ENCODE data around the gene RBFOX2. TPM values are rescaled to one million over a fixed set of nuclear protein-coding genes. Genes with fewer than 3 reads are reported as not detected.

Gene RBFOX2
- polyA plus RNA-seq, 1 of the 3 experiments (the other 2 are of a cell fraction), result 115 TPM

GRCh38 chr22:36016684-36017083, 11.9 kb downstream of the RBFOX2 start:
- Histone ChIP-seq H3K36me3 (replicated peaks in 1 of 2; ENCODE audit: control insufficient read depth in 1 of 2, insufficient read depth in 2 of 2, low read length in 1 of 2) (no peaks in the 10 kb centered on the region), H3K27me3 (ENCODE audit: insufficient read depth) (no peaks in the 10 kb centered on the region), H3K27ac (ENCODE audit: low read depth in 2 of 2, low read length in 1 of 2) (peak overlapping the region; percentile 70 to 95), H3K79me2 (ENCODE audit: insufficient read depth) (peaks cover 100% of the 10 kb centered on the region), H4K20me1 (ENCODE audit: insufficient read depth) (peaks cover 66% of the 10 kb centered on the region), H3F3A (replicated peaks; ENCODE audit: insufficient read depth) (peaks cover 16% of the 10 kb centered on the region), H3K9ac (no peak overlapping the region), H3K9me2 (no peaks in the 10 kb centered on the region), H3K4me2 (peak overlapping the region; percentile 59), H3K4me1 (ENCODE audit: control insufficient read depth in 1 of 2, insufficient read depth in 2 of 2, low read depth in 1 of 2, low read length in 1 of 2) (peaks cover 47 to 54% of the 10 kb centered on the region in 2 experiments), H3K4me3 (ENCODE audit: low read depth in 2 of 2, low read length in 1 of 2) (no peak overlapping the region), H2AFZ (ENCODE audit: low read depth) (no peak overlapping the region), H3K9me3 (no peaks in the 10 kb centered on the region)
- no peak for DNase-seq
- ChIA-PET POLR2A (interaction anchor here (0.6 to 1.7 kb wide), 5 partner anchors 11 to 49 kb away, joined by 4 to 11 read pairs (median 5); partner anchors contain the start of gene RBFOX2), CTCF (interaction anchor here (0.9 to 10.3 kb wide), 4 partner anchors 50 to 108 kb away, joined by 3 to 110 read pairs (median 26); no protein-coding TSS in a partner anchor)
- TF ChIP-seq USF1 (IDR thresholded peaks at IDR 0.05; ENCODE audit: borderline replicate concordance, low read depth), result no peak
- peak; percentile 92 for TF ChIP-seq PBX3 (IDR thresholded peaks at IDR 0.05)
- TF ChIP-seq REST (IDR thresholded peaks at IDR 0.05; ENCODE audit: low read depth, low read length), result no peak
- TF ChIP-seq JUND (IDR thresholded peaks at IDR 0.05), result peak; percentile 47
- peak; percentile 56; the same call in 1 of the 2 replicates for TF ChIP-seq NFIC (IDR thresholded peaks at IDR 0.05; ENCODE audit: borderline replicate concordance)
- TF ChIP-seq TEAD4 (IDR thresholded peaks at IDR 0.05; ENCODE audit: borderline replicate concordance, insufficient read depth), result 0 out of 2 replicates have a peak, but pooled peaks have one; percentile 23
- peak; percentile 86 for TF ChIP-seq TCF12 (IDR thresholded peaks at IDR 0.05)
- peak; percentile 4; the same call in 1 of the 2 replicates for TF ChIP-seq FOSL2 (IDR thresholded peaks at IDR 0.05; ENCODE audit: borderline replicate concordance, low read depth)
- TF ChIP-seq EP300 (IDR thresholded peaks at IDR 0.05; ENCODE audit: borderline replicate concordance in 1 of 2, low read depth in 1 of 2, low read length in 1 of 2), result peak; percentile 54; a peak in 2 of 4 replicates
- 37% methylated on average over 2 of the region's 2 CpGs for WGBS (ENCODE audit: low lambda C conversion rate)
